WI38 (cell line): Measurements from ENCODE around the gene ARMH1.
A peak's percentile ranks its signal among the peaks of the same experiment; 100 is the strongest.

Source experiments
- H3K4me3 ChIP-seq: 2 replicates; pipeline ENCODE4 v1.5.1; 2011; ENCODE audit warnings: low read depth, mild to moderate bottlenecking, control low read depth, low read length
- TF ChIP-seq, protein P1 (sequence below): IDR thresholded peaks from 2 replicates; pipeline ENCODE4 v1.5.1; 2012; ENCODE audit warnings: low read depth, mild to moderate bottlenecking, control low read depth, low read length

The ARMH1 gene

DNA sequence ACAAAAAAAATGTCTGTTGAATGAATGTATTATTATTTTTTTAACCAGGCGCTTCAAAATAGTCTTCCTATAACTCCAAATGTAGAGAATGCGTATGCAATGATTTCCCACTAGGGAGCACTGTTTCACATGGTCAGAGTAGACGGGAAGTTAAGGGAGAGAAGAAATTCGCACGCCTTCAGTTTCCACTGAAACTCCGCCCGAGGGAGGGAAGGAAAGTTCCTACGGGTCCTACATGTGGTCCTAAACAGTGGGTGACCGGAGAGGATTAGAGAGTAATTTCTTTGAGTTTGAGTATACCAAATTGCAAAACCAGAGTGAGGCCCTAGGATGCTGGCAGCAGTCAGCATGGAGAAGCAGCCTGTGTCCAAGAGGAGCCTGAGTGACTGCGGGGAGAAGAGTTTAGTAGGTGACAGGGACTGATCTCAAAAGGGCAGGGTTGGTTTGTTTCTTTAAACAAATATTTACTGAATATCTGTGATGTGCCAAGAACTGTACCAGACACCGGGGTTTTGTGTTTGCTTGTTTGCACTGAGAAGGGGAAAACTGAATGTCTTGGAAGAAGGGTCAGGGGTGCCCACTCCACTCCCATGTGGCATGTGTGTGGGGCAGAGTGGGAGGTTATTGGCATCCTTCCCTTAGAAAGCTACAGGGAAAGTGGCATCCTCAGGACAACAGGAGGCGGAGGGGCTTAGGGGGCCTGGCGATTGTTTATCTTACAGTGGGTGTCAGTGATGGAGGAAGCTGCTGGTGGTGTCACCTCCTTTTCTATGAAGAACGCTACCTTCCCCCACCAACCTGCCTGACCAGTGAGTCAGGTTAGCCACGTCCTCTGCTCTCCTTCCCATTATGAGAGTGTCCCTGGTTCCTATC is 33.7 kb downstream of the ARMH1 start:
- H3K4me3 ChIP-seq, result no peak overlapping the region
- TF ChIP-seq, protein P1, sequence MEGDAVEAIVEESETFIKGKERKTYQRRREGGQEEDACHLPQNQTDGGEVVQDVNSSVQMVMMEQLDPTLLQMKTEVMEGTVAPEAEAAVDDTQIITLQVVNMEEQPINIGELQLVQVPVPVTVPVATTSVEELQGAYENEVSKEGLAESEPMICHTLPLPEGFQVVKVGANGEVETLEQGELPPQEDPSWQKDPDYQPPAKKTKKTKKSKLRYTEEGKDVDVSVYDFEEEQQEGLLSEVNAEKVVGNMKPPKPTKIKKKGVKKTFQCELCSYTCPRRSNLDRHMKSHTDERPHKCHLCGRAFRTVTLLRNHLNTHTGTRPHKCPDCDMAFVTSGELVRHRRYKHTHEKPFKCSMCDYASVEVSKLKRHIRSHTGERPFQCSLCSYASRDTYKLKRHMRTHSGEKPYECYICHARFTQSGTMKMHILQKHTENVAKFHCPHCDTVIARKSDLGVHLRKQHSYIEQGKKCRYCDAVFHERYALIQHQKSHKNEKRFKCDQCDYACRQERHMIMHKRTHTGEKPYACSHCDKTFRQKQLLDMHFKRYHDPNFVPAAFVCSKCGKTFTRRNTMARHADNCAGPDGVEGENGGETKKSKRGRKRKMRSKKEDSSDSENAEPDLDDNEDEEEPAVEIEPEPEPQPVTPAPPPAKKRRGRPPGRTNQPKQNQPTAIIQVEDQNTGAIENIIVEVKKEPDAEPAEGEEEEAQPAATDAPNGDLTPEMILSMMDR, result peak; percentile 24; the same call in 1 of the 2 replicates

DNA sequence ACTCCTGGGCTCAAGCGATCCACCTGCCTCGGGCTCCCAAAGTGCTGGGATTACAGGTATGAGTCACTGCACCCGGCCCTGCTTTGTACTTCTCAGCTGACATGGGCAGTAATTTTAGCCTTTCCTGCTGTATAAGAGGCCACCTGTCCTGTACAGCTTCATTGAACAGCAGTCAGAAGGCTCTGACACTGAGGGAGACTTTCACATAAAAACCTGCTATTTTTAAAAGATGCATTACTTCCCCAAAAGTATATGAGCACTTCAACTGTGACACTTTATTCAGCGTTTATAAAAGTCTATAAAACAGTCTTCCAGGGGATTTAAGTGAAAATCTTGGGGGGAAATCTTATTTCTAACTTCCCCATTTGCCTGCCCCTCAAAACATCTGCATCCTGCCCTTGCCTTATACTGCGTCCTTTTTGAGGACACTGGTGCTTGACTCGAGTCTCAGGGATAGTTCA is 38.8 kb downstream of the ARMH1 start:
- TF ChIP-seq, protein P1, result no peak
- no peak overlapping the region for H3K4me3 ChIP-seq

DNA sequence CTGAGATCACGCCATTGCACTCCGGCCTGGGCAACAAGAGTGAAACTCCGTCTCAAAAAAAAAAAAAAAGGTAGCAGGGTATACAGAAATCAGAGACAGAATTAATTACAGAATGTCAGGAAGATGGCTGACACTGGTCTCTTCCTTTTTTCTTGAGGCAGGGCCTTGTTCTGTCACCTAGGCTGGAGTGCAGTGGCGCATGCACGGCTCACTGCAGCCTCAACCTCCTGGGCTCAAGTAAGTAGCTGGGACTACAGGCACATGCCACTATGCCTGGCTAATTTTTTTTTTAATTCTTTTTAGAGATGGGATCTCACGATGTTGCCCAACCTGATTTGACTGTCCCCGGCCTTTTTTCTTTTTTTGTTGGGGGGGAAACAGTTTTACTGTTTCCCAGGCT is 40.0 kb downstream of the ARMH1 start:
- TF ChIP-seq, protein P1, result no peak

DNA sequence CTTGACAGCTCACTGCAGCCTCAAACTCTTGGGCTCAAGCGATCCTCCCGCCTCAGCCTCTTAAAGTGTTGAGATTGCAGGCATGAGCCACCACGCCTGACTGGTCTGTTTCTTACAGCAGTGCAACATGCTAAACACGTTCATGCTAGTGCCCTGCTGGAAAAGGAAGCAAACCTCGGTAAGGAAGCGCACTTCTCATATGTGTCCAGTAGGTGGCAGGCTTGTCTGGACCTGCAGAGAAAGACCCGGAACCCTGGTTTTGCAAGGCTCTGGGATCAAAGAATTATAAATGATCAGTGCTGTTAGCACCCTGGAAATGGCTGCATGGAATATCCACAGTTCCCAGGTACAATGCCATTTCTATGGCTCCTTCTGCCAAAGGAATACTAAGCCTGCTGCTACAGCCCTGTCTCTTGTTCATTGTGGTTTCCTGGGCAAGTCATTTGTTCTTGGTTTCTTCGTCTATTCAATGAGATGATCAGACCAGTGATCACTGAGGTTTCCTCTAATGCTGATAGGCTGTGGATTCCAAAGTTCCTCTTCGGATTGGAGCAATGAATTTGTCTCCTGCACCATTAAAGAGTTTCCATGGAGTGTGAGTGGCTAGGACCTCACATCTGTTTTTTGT is 40.5 kb downstream of the ARMH1 start:
- TF ChIP-seq, protein P1, result peak; percentile 91
- no peak overlapping the region for H3K4me3 ChIP-seq

More for the DNA sequence above, 40.0 kb downstream of the ARMH1 start:
- no peak overlapping the region for H3K4me3 ChIP-seq

DNA sequence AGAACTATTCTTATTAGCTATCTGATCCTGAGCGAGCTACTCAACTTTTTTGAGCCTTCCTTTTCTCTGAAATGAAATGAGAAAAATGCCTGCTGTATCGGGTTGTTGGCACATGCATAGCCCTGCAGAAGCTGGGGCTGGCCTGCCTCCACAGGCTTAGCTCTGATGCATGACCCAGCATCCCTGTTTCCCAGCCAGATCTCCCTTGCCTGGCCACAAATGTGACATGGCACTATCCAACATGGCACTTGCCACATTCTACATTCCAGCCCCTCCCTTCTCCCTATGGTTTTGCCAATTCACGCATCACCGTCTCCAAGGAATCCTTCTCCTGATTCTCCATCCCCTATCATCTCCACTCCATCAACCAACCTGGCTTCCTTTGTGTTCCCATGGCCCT is 42.6 kb downstream of the ARMH1 start:
- TF ChIP-seq, protein P1, result no peak
- no peak overlapping the region for H3K4me3 ChIP-seq

DNA sequence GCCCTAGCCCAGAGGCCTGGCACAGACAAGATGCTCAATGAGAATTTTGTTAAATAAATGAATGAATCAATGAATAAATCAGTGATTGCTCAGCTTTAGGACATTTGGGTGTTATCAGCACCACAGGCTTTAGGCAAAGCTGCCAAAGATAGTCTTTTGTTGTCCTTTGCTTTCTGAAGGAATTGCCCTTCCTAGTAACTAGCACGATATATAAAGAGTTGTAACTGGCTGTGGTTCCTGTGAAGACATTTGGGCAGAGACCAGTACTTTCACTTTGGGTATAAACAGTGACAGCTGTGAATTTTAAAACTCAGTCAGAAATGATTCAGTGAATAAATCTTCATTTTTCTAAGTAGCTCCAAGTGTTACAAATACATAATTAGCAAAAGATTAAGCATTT is 43.1 kb downstream of the ARMH1 start:
- no peak overlapping the region for H3K4me3 ChIP-seq
- TF ChIP-seq, protein P1, result no peak

DNA sequence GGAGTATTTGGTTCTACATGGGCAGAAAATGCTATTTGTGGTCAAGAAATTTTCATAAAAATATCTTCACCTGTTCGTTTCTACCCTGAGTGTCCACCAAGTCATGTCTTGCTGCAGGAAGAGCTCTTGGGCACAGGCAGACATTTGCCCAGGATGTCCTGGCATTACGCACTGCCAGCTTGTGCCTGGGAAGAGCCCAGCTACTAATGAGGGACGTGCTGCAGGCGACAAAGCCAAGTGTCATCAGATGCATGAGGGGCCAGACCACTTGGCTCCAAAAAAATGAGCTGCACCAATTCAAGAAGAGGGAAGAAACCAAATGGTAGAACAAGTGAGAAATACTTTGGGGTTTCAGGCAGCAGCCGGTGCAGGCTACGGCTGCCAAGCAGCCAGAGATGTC is 43.6 kb downstream of the ARMH1 start:
- H3K4me3 ChIP-seq, result no peak overlapping the region

More for the DNA sequence above, 43.6 kb downstream of the ARMH1 start:
- TF ChIP-seq, protein P1, result no peak
